ENCODE results near the gene KIF13A. TPM values are rescaled to one million over a fixed set of nuclear protein-coding genes. Genes with fewer than 3 reads are reported as not detected.
"Not testable (repeated sequence)": the region's sequence is repeated elsewhere in the genome, so short reads cannot be mapped to it uniquely, and the experiment has no call there.

Gene KIF13A
- total RNA-seq, 1 experiment from 2014 or later, result 11.3 TPM

- Histone ChIP-seq H3K27me3 (no peaks in the 10 kb centered on the region), H3K9me3 (no peaks in the 10 kb centered on the region), H3K4me3 (no peak overlapping the region), H3K36me3 (peaks cover 10% of the 10 kb centered on the region)
- DNase-seq, result no peak
These were observed 184.0 kb downstream of the KIF13A start for GRCh38 chr6:17803409-17803808.

DNA sequence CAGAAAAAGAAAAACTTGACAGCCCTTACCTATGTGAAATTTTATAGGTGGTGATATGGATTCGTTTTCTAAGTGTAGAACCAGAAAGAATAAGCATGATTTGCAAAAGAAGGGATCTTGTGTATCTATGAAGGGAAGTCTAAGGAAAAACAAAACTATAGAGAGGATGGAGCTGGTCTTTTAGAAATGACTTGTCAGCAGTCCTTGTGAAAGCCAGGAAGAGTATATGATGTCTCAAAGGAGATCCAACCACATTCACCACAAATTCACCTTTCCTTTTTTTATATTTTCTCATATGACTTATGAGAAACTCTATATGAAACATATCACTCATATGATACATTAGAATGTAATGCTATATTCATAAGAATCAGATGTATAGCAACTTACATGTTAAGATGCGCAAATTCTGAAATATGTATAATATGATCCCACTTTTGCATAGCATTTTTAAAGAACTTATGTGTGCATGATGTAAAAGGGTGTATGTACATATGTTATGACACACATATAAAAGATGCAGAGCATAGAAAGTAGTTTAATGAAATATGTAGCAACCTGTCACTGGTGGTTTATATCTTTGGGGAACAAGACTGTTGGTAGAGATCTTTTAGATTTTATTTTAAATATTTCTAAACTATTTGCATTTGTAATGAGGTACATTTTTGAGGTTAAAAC lies 188.8 kb downstream of the KIF13A start:
- no peak for DNase-seq
- Histone ChIP-seq H3K27me3 (no peaks in the 10 kb centered on the region), H3K9me3 (no peaks in the 10 kb centered on the region), H3K4me3 (no peak overlapping the region), H3K36me3 (peaks cover 10% of the 10 kb centered on the region)

DNA sequence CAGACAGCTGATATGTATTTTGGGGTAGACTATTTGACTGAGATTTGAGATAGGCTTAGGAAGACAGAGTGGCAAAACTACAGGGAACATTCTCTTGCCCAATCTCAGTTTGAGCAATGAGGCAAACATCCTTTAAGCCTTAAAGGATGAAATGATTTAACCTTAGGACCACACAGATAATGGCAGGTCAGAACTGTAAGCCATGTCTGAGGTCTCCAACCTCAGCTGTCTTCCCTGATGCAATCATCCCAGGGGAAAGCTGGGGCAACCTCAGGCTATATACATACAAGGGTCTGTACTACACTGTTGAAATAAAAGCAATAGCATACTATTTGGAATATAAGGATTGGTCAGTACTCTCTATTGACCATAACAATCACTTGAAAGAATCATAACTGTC lies 196.9 kb downstream of the KIF13A start:
- H3K4me3 ChIP-seq, result no peak overlapping the region
- H3K36me3 ChIP-seq, result peaks cover under 1% of the 10 kb centered on the region; the same call in 1 of the 2 replicates

DNA sequence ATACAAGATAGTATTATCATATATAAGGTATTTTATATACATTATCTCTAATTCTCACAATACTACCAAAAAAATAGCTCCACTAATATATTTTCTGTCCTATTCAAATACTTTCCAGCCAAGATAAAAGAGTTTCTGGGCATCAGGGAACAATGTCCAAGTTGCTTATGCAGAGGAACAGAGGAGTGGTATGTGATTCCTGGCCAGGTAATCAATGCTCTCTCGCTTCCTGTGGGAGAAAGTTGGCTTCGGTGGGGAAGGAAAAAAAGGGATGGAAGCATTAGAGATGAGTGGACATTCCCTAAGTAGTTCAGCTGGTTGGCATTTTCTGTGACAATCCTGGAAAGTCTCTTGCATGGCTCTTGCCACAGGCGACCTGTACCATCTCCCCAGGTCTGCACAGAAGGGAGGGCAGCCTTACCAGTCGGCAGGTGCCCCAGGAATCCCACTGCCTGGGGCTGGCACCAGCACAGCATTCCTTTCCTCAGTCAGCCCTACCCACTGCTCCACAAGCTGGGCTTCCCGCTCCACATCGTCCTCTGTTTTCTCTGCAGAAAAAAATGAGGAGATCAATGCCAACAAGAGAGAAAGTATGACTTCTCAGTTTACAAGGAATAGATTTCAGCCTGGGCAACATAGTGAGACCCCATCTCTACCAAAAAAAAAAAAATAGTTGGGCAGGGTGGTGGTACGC lies 202.2 kb downstream of the KIF13A start:
- Histone ChIP-seq H3K4me3 (no peak overlapping the region), H3K27me3 (no peaks in the 10 kb centered on the region), H3K36me3 (peaks cover 11% of the 10 kb centered on the region), H3K9me3 (no peaks in the 10 kb centered on the region)
- DNase-seq, result no peak

More for the DNA sequence above, 196.9 kb downstream of the KIF13A start:
- Histone ChIP-seq H3K27me3 (no peaks in the 10 kb centered on the region), H3K9me3 (no peaks in the 10 kb centered on the region)
- no peak for DNase-seq

DNA sequence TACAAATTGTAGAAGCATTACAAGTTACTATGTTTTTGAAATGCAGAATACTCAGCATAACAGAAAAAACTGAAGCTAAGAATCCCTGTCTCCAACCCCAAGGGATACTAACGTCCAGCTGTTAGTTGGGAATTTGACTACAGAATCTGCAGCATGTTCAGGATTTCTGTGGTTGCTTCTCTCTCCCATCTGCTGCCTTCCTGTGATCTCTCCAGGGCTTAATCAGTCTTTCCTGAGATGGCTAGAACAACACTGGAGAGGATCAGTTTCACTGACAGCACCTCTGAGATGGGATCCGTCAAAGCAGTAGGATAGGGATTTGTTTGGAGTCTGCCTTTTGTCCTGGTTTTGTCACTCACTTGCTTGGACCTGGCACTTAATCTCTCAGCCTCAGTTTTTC lies 207.4 kb downstream of the KIF13A start:
- peaks cover 12% of the 10 kb centered on the region for H3K36me3 ChIP-seq

GRCh38 chr6:17771609-17772008 lies 215.8 kb downstream of the KIF13A start:
- H3K27me3 ChIP-seq, result no peaks in the 10 kb centered on the region
- no peaks in the 10 kb centered on the region for H3K9me3 ChIP-seq
- no peak overlapping the region for H3K4me3 ChIP-seq
- no peak for DNase-seq
- H3K36me3 ChIP-seq, result peaks cover 11% of the 10 kb centered on the region

More for the DNA sequence above, 207.4 kb downstream of the KIF13A start:
- H3K4me3 ChIP-seq, result no peak overlapping the region
- no peaks in the 10 kb centered on the region for H3K27me3 ChIP-seq
- DNase-seq, result no peak
- H3K9me3 ChIP-seq, result no peaks in the 10 kb centered on the region

DNA sequence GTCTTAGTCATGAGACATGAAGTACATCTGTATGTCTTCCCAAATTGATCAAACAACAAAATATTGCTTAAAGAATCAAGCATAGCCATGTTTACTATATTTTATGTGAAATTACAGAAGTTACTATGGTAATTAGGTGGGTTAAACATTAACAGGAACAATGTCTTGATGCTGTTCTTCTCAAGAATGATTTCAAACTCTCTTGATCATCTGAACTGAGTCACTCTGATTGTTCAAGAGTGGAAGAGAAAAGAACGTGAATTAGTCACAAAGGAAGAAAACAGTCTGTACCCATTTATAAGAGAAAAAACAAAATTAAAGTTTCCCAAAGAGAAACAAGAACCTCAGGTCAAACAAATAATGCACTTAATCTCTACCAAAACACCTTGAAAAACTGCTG lies 218.6 kb downstream of the KIF13A start:
- Histone ChIP-seq H3K9me3 (no peaks in the 10 kb centered on the region), H3K27me3 (no peaks in the 10 kb centered on the region), H3K4me3 (no peak overlapping the region), H3K36me3 (peaks cover 6% of the 10 kb centered on the region)
- DNase-seq, result no peak

DNA sequence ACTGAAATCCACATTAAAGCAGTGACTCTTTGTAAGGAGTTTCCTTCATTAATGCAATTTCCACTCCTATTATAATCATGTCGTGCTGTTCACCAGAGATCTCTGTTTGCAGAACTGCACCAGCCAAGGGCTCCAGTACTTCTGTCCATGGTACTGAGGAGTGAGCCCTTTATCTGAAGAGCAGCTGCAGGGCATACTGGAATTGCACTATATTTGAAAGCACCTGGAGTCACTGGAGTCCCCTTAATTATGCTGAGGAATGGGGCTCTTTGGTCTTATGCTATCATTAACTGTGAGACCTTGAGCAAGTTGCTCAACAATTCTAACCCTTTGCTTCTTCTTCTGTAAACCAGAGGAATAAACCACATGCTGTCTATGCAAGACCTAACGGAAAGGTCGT lies 219.0 kb downstream of the KIF13A start:
- no peak for DNase-seq

GRCh38 chr6:17762651-17763050 lies 224.8 kb downstream of the KIF13A start:
- Histone ChIP-seq H3K9me3 (no peaks in the 10 kb centered on the region), H3K27me3 (no peaks in the 10 kb centered on the region), H3K36me3 (no peaks in the 10 kb centered on the region; the same call in 1 of the 2 replicates), H3K4me3 (no peak overlapping the region)
- no peak for DNase-seq

More for the DNA sequence above, 219.0 kb downstream of the KIF13A start:
- H3K36me3 ChIP-seq, result peaks cover 5% of the 10 kb centered on the region
- no peaks in the 10 kb centered on the region for H3K27me3 ChIP-seq
- H3K4me3 ChIP-seq, result no peak overlapping the region
- no peaks in the 10 kb centered on the region for H3K9me3 ChIP-seq

GRCh38 chr6:17758119-17758518 lies 229.3 kb downstream of the KIF13A start:
- H3K9me3 ChIP-seq, result no peaks in the 10 kb centered on the region
- no peaks in the 10 kb centered on the region for H3K36me3 ChIP-seq
- no peak overlapping the region for H3K4me3 ChIP-seq
- no peaks in the 10 kb centered on the region for H3K27me3 ChIP-seq
- DNase-seq, result no peak

- DNase-seq, result no peak
- Histone ChIP-seq H3K4me3 (no peak overlapping the region), H3K36me3 (no peaks in the 10 kb centered on the region), H3K27me3 (no peaks in the 10 kb centered on the region), H3K9me3 (no peaks in the 10 kb centered on the region)
These were observed 233.2 kb downstream of the KIF13A start for GRCh38 chr6:17754254-17754653.

- not testable (repeated sequence) for H3K27me3 ChIP-seq, H3K36me3 ChIP-seq, H3K4me3 ChIP-seq, DNase-seq, H3K9me3 ChIP-seq
These were observed 242.1 kb downstream of the KIF13A start for GRCh38 chr6:17745324-17745723.

GRCh38 chr6:17744757-17745308 lies 242.6 kb downstream of the KIF13A start:
- not testable (repeated sequence) for H3K9me3 ChIP-seq, DNase-seq, H3K36me3 ChIP-seq, H3K27me3 ChIP-seq, H3K4me3 ChIP-seq

GRCh38 chr6:17744019-17744756 lies 243.2 kb downstream of the KIF13A start:
- H3K9me3 ChIP-seq, result no peaks in the 10 kb centered on the region
- no peak for DNase-seq
- no peaks in the 10 kb centered on the region for H3K36me3 ChIP-seq
- no peaks in the 10 kb centered on the region for H3K27me3 ChIP-seq
- H3K4me3 ChIP-seq, result no peak overlapping the region

- Histone ChIP-seq H3K4me3 (no peak overlapping the region), H3K27me3 (no peaks in the 10 kb centered on the region), H3K9me3 (no peaks in the 10 kb centered on the region), H3K36me3 (no peaks in the 10 kb centered on the region)
- DNase-seq, result no peak
These were observed 245.9 kb downstream of the KIF13A start for GRCh38 chr6:17741507-17741906.

- Histone ChIP-seq H3K27me3 (no peaks in the 10 kb centered on the region), H3K4me3 (no peak overlapping the region), H3K9me3 (no peaks in the 10 kb centered on the region), H3K36me3 (no peaks in the 10 kb centered on the region)
- DNase-seq, result no peak
These were observed 246.7 kb downstream of the KIF13A start for GRCh38 chr6:17740559-17741220.

Data from MG63 (cell line).